ENCODE results near the gene GOLGA6A. TPM values are rescaled to one million over a fixed set of nuclear protein-coding genes. Genes with fewer than 3 reads are reported as not detected.
"Not testable (repeated sequence)": the region's sequence is repeated elsewhere in the genome, so short reads cannot be mapped to it uniquely, and the experiment has no call there.

Gene GOLGA6A
- total and polyA plus RNA-seq, 2 experiments from 2014 or later: not detected

GRCh38 chr15:74062236-74062635 lies 20.1 kb downstream of the GOLGA6A start:
- TF ChIP-seq EZH2 (IDR thresholded peaks at IDR 0.05; ENCODE audit: insufficient read depth, poor library complexity, severe bottlenecking): no peak
- no peak for TF ChIP-seq EZH2phosphoT487 (IDR thresholded peaks at IDR 0.05; ENCODE audit: insufficient read depth, low read depth)
- 83 to 92% methylated on average over 6 of the region's 6 CpGs for WGBS, 2 experiments (ENCODE audit: low coverage in 1 of 2, low lambda C conversion rate in 2 of 2, missing lambda C conversion rate in 2 of 2)
- Histone ChIP-seq H3K36me3 (ENCODE audit: low read depth) (no peaks in the 10 kb centered on the region), H3K79me2 (ENCODE audit: insufficient read depth) (no peaks in the 10 kb centered on the region), H3K4me2 (ENCODE audit: unreplicated experiment) (no peak overlapping the region), H3K9me2 (ENCODE audit: insufficient read depth) (no peaks in the 10 kb centered on the region), H3K27ac (no peak overlapping the region), H3K27me3 (replicated peaks; ENCODE audit: insufficient read depth) (no peaks in the 10 kb centered on the region), H3K9me3 (ENCODE audit: low read depth) (no peaks in the 10 kb centered on the region), H3K9ac (no peak overlapping the region), H3F3A (ENCODE audit: insufficient read depth) (no peaks in the 10 kb centered on the region), H3K4me1 (ENCODE audit: insufficient read depth) (no peaks in the 10 kb centered on the region), H4K20me1 (ENCODE audit: insufficient read depth) (no peaks in the 10 kb centered on the region), H2AFZ (no peak overlapping the region), H3K4me3 (no peak overlapping the region)
- in situ Hi-C loops (cut with MboI): no loop called here
- no peak for DNase-seq

GRCh38 chr15:74060251-74060650 lies 22.1 kb downstream of the GOLGA6A start:
- Histone ChIP-seq H3K4me3 (no peak overlapping the region), H3K4me1 (ENCODE audit: insufficient read depth) (no peaks in the 10 kb centered on the region), H4K20me1 (ENCODE audit: insufficient read depth) (no peaks in the 10 kb centered on the region), H3K36me3 (ENCODE audit: low read depth) (no peaks in the 10 kb centered on the region), H3K79me2 (ENCODE audit: insufficient read depth) (no peaks in the 10 kb centered on the region), H3K9me2 (ENCODE audit: insufficient read depth) (no peaks in the 10 kb centered on the region), H3K9ac (no peak overlapping the region), H2AFZ (no peak overlapping the region), H3F3A (ENCODE audit: insufficient read depth) (no peaks in the 10 kb centered on the region), H3K4me2 (ENCODE audit: unreplicated experiment) (no peak overlapping the region), H3K27ac (no peak overlapping the region), H3K9me3 (ENCODE audit: low read depth) (no peaks in the 10 kb centered on the region), H3K27me3 (replicated peaks; ENCODE audit: insufficient read depth) (no peaks in the 10 kb centered on the region)
- TF ChIP-seq EZH2phosphoT487 (IDR thresholded peaks at IDR 0.05; ENCODE audit: insufficient read depth, low read depth) (no peak), EZH2 (IDR thresholded peaks at IDR 0.05; ENCODE audit: insufficient read depth, poor library complexity, severe bottlenecking) (no peak)
- in situ Hi-C loops (cut with MboI): no loop called here
- DNase-seq: no peak
- WGBS, 2 experiments (ENCODE audit: low coverage in 1 of 2, low lambda C conversion rate in 2 of 2, missing lambda C conversion rate in 2 of 2): 56 to 71% methylated on average over 6 of the region's 6 CpGs

- in situ Hi-C loops (cut with MboI); H3K9me3 ChIP-seq (ENCODE audit: low read depth); DNase-seq; H3K4me1 ChIP-seq (ENCODE audit: insufficient read depth); H2AFZ ChIP-seq; H3K4me3 ChIP-seq; H3K27ac ChIP-seq; H3K9me2 ChIP-seq (ENCODE audit: insufficient read depth); H3K79me2 ChIP-seq (ENCODE audit: insufficient read depth); H3K9ac ChIP-seq; H3K4me2 ChIP-seq (ENCODE audit: unreplicated experiment); H3K36me3 ChIP-seq (ENCODE audit: low read depth); H3F3A ChIP-seq (ENCODE audit: insufficient read depth); H4K20me1 ChIP-seq (ENCODE audit: insufficient read depth); H3K27me3 ChIP-seq (replicated peaks; ENCODE audit: insufficient read depth): not testable (repeated sequence)
- 75% methylated on average over 6 of the region's 6 CpGs for WGBS, 2 experiments (ENCODE audit: low coverage in 1 of 2, low lambda C conversion rate in 2 of 2, missing lambda C conversion rate in 2 of 2)
These were observed 23.1 kb downstream of the GOLGA6A start for GRCh38 chr15:74059050-74059833.

GRCh38 chr15:74056330-74056729 lies 26.0 kb downstream of the GOLGA6A start:
- H2AFZ ChIP-seq; H3K36me3 ChIP-seq (ENCODE audit: low read depth); H3K4me2 ChIP-seq (ENCODE audit: unreplicated experiment); H3K9me2 ChIP-seq (ENCODE audit: insufficient read depth); H3F3A ChIP-seq (ENCODE audit: insufficient read depth); H3K27me3 ChIP-seq (replicated peaks; ENCODE audit: insufficient read depth); H3K79me2 ChIP-seq (ENCODE audit: insufficient read depth); H3K27ac ChIP-seq; DNase-seq; H4K20me1 ChIP-seq (ENCODE audit: insufficient read depth); in situ Hi-C loops (cut with MboI); H3K4me3 ChIP-seq; H3K9me3 ChIP-seq (ENCODE audit: low read depth); H3K9ac ChIP-seq: not testable (repeated sequence)
- 81 to 87% methylated on average over 5 of the region's 5 CpGs for WGBS, 2 experiments (ENCODE audit: low coverage in 1 of 2, low lambda C conversion rate in 2 of 2, missing lambda C conversion rate in 2 of 2)
- peaks cover 16% of the 10 kb centered on the region for H3K4me1 ChIP-seq (ENCODE audit: insufficient read depth)

- in situ Hi-C loops (cut with MboI): no loop called here
- Histone ChIP-seq H3K4me2 (ENCODE audit: unreplicated experiment) (no peak overlapping the region), H3F3A (ENCODE audit: insufficient read depth) (peaks cover 12% of the 10 kb centered on the region), H3K27ac (no peak overlapping the region), H3K79me2 (ENCODE audit: insufficient read depth) (no peaks in the 10 kb centered on the region), H3K4me1 (ENCODE audit: insufficient read depth) (peaks cover 19% of the 10 kb centered on the region), H3K27me3 (replicated peaks; ENCODE audit: insufficient read depth) (no peaks in the 10 kb centered on the region), H3K9ac (no peak overlapping the region), H2AFZ (no peak overlapping the region), H3K9me2 (ENCODE audit: insufficient read depth) (no peaks in the 10 kb centered on the region), H4K20me1 (ENCODE audit: insufficient read depth) (no peaks in the 10 kb centered on the region), H3K36me3 (ENCODE audit: low read depth) (no peaks in the 10 kb centered on the region), H3K9me3 (ENCODE audit: low read depth) (no peaks in the 10 kb centered on the region), H3K4me3 (no peak overlapping the region)
- 92 to 95% methylated on average over 2 of the region's 2 CpGs for WGBS, 2 experiments (ENCODE audit: low coverage in 1 of 2, low lambda C conversion rate in 2 of 2, missing lambda C conversion rate in 2 of 2)
- TF ChIP-seq EZH2phosphoT487 (IDR thresholded peaks at IDR 0.05; ENCODE audit: insufficient read depth, low read depth) (no peak), EZH2 (IDR thresholded peaks at IDR 0.05; ENCODE audit: insufficient read depth, poor library complexity, severe bottlenecking) (no peak)
- no peak for DNase-seq
These were observed 26.5 kb downstream of the GOLGA6A start for GRCh38 chr15:74055804-74056203.

Data from GM23248 (cell line).